ENCODE results near the gene SLC38A9. TPM values are rescaled to one million over a fixed set of nuclear protein-coding genes. Genes with fewer than 3 reads are reported as not detected.

The SLC38A9 gene
- total and polyA plus RNA-seq, 9 of the 15 experiments (the other 6 are each of a cell fraction or from before 2014, with no cell fraction given) = 14.0 to 34.5 (median 20.7) TPM

- ChIA-PET POLR2A (no interaction called here), CTCF (ENCODE audit: low intra/inter-chr PET ratio) (no interaction called here)
- Histone ChIP-seq H3K9me1 (ENCODE audit: control insufficient read depth, insufficient read depth, low read length) (no peaks in the 10 kb centered on the region), H3K4me1 (replicated peaks in 1 of 2; ENCODE audit: control insufficient read depth in 2 of 2, insufficient read depth in 2 of 2, low read length in 2 of 2) (no peaks in the 10 kb centered on the region), H3K4me3 (no peak overlapping the region), H3K27ac (ENCODE audit: extremely low read depth, low read depth, low read length) (no peak overlapping the region), H3K9ac (ENCODE audit: insufficient read depth in 1 of 2, low read depth in 2 of 2, low read length in 2 of 2) (no peak overlapping the region), H3K4me2 (ENCODE audit: insufficient read depth, low read length) (no peak overlapping the region), H2AFZ (ENCODE audit: low read depth, low read length) (no peak overlapping the region), H3K9me3 (replicated peaks; ENCODE audit: control insufficient read depth, insufficient read depth, low read depth, low read length) (no peaks in the 10 kb centered on the region), H3K36me3 (ENCODE audit: control insufficient read depth, insufficient read depth, low read length) (0 out of 3 replicates have a peak, but pooled peaks cover 3% of the 10 kb centered on the region), H4K20me1 (replicated peaks; ENCODE audit: control insufficient read depth, insufficient read depth, low read length) (no peaks in the 10 kb centered on the region), H3K79me2 (ENCODE audit: control insufficient read depth, insufficient read depth, low read length) (no peaks in the 10 kb centered on the region), H3K27me3 (ENCODE audit: control insufficient read depth in 2 of 2, insufficient read depth in 2 of 2, low read length in 2 of 2) (no peaks in the 10 kb centered on the region)
- no peak for ATAC-seq
- TF ChIP-seq ZNF316 (IDR thresholded peaks at IDR 0.05) (peak; percentile 38; the same call in 1 of the 2 replicates), SIX5 (IDR thresholded peaks at IDR 0.05; ENCODE audit: borderline replicate concordance in 1 of 2, insufficient read depth in 1 of 2, low read depth in 1 of 2, low read length in 2 of 2) (no peak)
- no TSS peak for BruUV-seq (replicated peaks)
- intact Hi-C loops (cut with micrococcal nuclease) (no loop called here), in situ Hi-C loops (cut with MboI) (no loop called here)
- no peak for FAIRE-seq
- no peak for DNase-seq (ENCODE audit: extremely low read depth in 1 of 4, low spot score in 3 of 4)
- 63% methylated on average over 2 of the region's 2 CpGs for WGBS (ENCODE audit: insufficient coverage, low coverage, missing lambda C conversion rate)
These were observed 54.7 kb downstream of the SLC38A9 start for GRCh38 chr5:55657443-55657842.

- Histone ChIP-seq H3K9me1 (ENCODE audit: control insufficient read depth, insufficient read depth, low read length) (no peaks in the 10 kb centered on the region), H3K9me3 (replicated peaks; ENCODE audit: control insufficient read depth, insufficient read depth, low read depth, low read length) (no peaks in the 10 kb centered on the region), H4K20me1 (replicated peaks; ENCODE audit: control insufficient read depth, insufficient read depth, low read length) (no peaks in the 10 kb centered on the region), H3K79me2 (ENCODE audit: control insufficient read depth, insufficient read depth, low read length) (no peaks in the 10 kb centered on the region), H3K9ac (ENCODE audit: insufficient read depth in 1 of 2, low read depth in 2 of 2, low read length in 2 of 2) (no peak overlapping the region), H3K4me2 (ENCODE audit: insufficient read depth, low read length) (no peak overlapping the region), H3K4me1 (replicated peaks in 1 of 2; ENCODE audit: control insufficient read depth in 2 of 2, insufficient read depth in 2 of 2, low read length in 2 of 2) (no peaks in the 10 kb centered on the region), H3K4me3 (no peak overlapping the region), H3K27ac (ENCODE audit: extremely low read depth, low read depth, low read length) (no peak overlapping the region), H3K27me3 (ENCODE audit: control insufficient read depth in 2 of 2, insufficient read depth in 2 of 2, low read length in 2 of 2) (no peaks in the 10 kb centered on the region), H2AFZ (ENCODE audit: low read depth, low read length) (no peak overlapping the region), H3K36me3 (ENCODE audit: control insufficient read depth, insufficient read depth, low read length) (peaks cover under 1% of the 10 kb centered on the region; the same call in 2 of the 3 replicates)
- FAIRE-seq (no peak), DNase-seq (ENCODE audit: extremely low read depth in 1 of 4, low spot score in 3 of 4) (no peak), ATAC-seq (no peak)
- intact Hi-C loops (cut with micrococcal nuclease) = no loop called here
- TF ChIP-seq ZFP36 (IDR thresholded peaks at IDR 0.05; ENCODE audit: low read depth, low read length, partially characterized antibody) = no peak
- no peak for TF ChIP-seq ZNF511 (CRISPR knock-in tag; IDR thresholded peaks at IDR 0.05)
- TF ChIP-seq TAF9B (IDR thresholded peaks at IDR 0.05; ENCODE audit: partially characterized antibody) = no peak
- TF ChIP-seq TARDBP (IDR thresholded peaks at IDR 0.05) = no peak
- TF ChIP-seq, protein P1, sequence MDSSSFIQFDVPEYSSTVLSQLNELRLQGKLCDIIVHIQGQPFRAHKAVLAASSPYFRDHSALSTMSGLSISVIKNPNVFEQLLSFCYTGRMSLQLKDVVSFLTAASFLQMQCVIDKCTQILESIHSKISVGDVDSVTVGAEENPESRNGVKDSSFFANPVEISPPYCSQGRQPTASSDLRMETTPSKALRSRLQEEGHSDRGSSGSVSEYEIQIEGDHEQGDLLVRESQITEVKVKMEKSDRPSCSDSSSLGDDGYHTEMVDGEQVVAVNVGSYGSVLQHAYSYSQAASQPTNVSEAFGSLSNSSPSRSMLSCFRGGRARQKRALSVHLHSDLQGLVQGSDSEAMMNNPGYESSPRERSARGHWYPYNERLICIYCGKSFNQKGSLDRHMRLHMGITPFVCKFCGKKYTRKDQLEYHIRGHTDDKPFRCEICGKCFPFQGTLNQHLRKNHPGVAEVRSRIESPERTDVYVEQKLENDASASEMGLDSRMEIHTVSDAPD (CRISPR knock-in tag; IDR thresholded peaks at IDR 0.05) = no peak
- ChIA-PET POLR2A (interaction anchor here (1.3 kb wide), 1 partner anchor 14 kb away, joined by 3 read pairs; no protein-coding TSS in a partner anchor), CTCF (ENCODE audit: low intra/inter-chr PET ratio) (no interaction called here)
- in situ Hi-C loops (cut with MboI) = no loop called here
- BruUV-seq (replicated peaks) = no TSS peak
- WGBS (ENCODE audit: insufficient coverage, low coverage, missing lambda C conversion rate) = 31% methylated on average over 3 of the region's 3 CpGs
These were observed 61.7 kb downstream of the SLC38A9 start for GRCh38 chr5:55650386-55650785.
